ENCODE measurements around the gene NUAK1.
A peak's percentile ranks its signal among the peaks of the same experiment; 100 is the strongest.
"Not testable (repeated sequence)": the region's sequence is repeated elsewhere in the genome, so short reads cannot be mapped to it uniquely, and the experiment has no call there.

NUAK1 gene

DNA sequence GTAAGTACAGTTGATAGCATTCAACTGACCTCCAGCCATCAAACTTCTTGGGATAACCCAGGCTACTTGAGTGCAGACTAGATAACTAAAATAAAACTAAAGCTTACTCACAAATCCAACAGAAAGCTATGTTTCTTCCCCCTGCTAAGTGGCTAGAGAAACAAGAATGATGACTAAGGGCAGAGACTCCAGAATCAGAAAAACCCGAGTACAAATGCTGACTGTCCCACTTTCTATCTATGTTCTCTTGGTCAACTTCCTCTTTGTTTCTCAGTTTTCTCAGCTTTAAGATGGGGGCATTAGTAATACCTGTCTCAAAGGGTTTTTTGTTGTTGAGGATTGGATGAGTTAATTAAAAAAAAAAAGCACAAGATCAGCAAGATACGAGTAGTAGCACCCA lies 6.1 kb upstream of the NUAK1 start:
- H3K27ac ChIP-seq = peak overlapping the region; percentile 61
- H4K20me1 ChIP-seq (ENCODE audit: insufficient read depth) = no peaks in the 10 kb centered on the region
- H3K36me3 ChIP-seq (ENCODE audit: insufficient read depth) = no peaks in the 10 kb centered on the region
- H3K4me2 ChIP-seq = peak overlapping the region; percentile 82
- TF ChIP-seq, protein P1, sequence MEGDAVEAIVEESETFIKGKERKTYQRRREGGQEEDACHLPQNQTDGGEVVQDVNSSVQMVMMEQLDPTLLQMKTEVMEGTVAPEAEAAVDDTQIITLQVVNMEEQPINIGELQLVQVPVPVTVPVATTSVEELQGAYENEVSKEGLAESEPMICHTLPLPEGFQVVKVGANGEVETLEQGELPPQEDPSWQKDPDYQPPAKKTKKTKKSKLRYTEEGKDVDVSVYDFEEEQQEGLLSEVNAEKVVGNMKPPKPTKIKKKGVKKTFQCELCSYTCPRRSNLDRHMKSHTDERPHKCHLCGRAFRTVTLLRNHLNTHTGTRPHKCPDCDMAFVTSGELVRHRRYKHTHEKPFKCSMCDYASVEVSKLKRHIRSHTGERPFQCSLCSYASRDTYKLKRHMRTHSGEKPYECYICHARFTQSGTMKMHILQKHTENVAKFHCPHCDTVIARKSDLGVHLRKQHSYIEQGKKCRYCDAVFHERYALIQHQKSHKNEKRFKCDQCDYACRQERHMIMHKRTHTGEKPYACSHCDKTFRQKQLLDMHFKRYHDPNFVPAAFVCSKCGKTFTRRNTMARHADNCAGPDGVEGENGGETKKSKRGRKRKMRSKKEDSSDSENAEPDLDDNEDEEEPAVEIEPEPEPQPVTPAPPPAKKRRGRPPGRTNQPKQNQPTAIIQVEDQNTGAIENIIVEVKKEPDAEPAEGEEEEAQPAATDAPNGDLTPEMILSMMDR (conservative IDR thresholded peaks at IDR 0.05; ENCODE audit: low read depth, low read length) = no peak
- H3K4me1 ChIP-seq (ENCODE audit: low read depth, poor library complexity, severe bottlenecking) = peaks cover 71% of the 10 kb centered on the region
- H3K27me3 ChIP-seq (ENCODE audit: insufficient read depth, low read depth) = no peaks in the 10 kb centered on the region
- no peak overlapping the region for H2AFZ ChIP-seq (ENCODE audit: low read depth)
- no peak overlapping the region for H3K4me3 ChIP-seq (IDR thresholded peaks at IDR 0.05; ENCODE audit: insufficient read depth, low read depth, low read length)
- no peak overlapping the region for H3K9ac ChIP-seq
- peaks cover 11% of the 10 kb centered on the region for H3K79me2 ChIP-seq (ENCODE audit: insufficient read depth, low read depth)

DNA sequence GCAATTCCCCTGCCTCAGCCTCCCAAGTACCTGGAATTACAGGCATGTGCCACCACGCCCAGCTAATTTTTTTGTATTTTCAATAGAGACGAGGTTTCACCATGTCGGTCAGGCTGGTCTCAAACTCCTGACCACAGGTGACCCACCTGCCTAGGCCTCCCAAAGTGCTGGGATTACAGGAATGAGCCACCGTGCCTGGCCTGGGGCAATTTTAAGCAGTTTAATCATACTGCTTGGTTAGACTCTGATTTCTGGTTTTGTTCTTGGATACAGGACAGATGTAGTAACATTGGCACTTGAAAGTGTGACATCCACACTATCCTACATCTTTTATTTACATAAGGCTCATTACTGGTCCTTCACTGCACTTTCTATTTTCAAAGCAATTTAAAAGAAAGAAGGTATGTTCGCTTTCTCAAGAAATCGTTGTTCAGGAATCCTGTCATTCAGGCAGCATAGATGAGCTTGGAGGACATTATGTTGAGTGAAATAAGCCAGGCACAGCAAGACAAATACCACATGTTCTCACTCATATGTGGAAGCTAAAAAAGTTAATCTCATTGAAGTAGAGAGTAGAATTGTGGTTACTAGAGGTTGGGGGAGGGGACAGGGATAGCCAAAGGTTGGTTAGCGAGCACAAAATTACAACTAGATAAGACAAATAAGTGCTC lies 4.0 kb upstream of the NUAK1 start:
- H3K79me2 ChIP-seq (ENCODE audit: insufficient read depth, low read depth) = peaks cover 25% of the 10 kb centered on the region
- TF ChIP-seq, protein P1 (conservative IDR thresholded peaks at IDR 0.05; ENCODE audit: low read depth, low read length) = no peak
- H3K4me3 ChIP-seq (IDR thresholded peaks at IDR 0.05; ENCODE audit: insufficient read depth, low read depth, low read length) = no peak overlapping the region
- peak overlapping the region; percentile 82 for H3K4me2 ChIP-seq
- H3K36me3 ChIP-seq (ENCODE audit: insufficient read depth) = no peaks in the 10 kb centered on the region
- H3K27me3 ChIP-seq (ENCODE audit: insufficient read depth, low read depth) = no peaks in the 10 kb centered on the region
- no peaks in the 10 kb centered on the region for H4K20me1 ChIP-seq (ENCODE audit: insufficient read depth)
- H2AFZ ChIP-seq (ENCODE audit: low read depth) = no peak overlapping the region
- peaks cover 59% of the 10 kb centered on the region for H3K4me1 ChIP-seq (ENCODE audit: low read depth, poor library complexity, severe bottlenecking)
- H3K27ac ChIP-seq = peak overlapping the region; percentile 91
- peak overlapping the region; percentile 18; the same call in 1 of the 2 replicates for H3K9ac ChIP-seq

GRCh38 chr12:106141920-106142319 lies 3.2 kb upstream of the NUAK1 start:
- not testable (repeated sequence) for H3K4me3 ChIP-seq (IDR thresholded peaks at IDR 0.05; ENCODE audit: insufficient read depth, low read depth, low read length); H4K20me1 ChIP-seq (ENCODE audit: insufficient read depth); H2AFZ ChIP-seq (ENCODE audit: low read depth); H3K36me3 ChIP-seq (ENCODE audit: insufficient read depth); H3K27me3 ChIP-seq (ENCODE audit: insufficient read depth, low read depth)
- Histone ChIP-seq H3K27ac (peak overlapping the region; percentile 91), H3K4me2 (peak overlapping the region; percentile 82), H3K79me2 (ENCODE audit: insufficient read depth, low read depth) (peaks cover 33% of the 10 kb centered on the region), H3K4me1 (ENCODE audit: low read depth, poor library complexity, severe bottlenecking) (peaks cover 66% of the 10 kb centered on the region), H3K9ac (peak overlapping the region; percentile 42; the same call in 1 of the 2 replicates)

DNA sequence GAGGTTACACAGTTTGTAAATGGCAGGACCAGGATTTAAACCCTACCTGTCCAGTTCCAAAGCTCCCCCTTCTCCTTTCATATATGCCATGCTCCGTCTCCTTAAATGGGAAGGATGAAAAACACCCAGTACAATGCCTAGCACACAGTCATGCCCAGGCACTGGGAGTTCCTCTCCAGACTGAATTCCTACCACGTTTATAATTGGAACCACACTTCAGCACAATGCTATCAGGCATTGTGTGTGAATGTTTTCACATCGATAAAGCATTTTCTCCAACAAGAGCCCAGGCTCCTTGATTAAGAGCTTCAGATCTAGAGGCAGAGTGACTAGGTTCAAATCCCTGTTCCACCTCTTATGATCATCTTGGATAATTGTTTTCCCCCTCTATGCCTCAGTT lies 2.7 kb upstream of the NUAK1 start:
- Histone ChIP-seq H3K27me3 (ENCODE audit: insufficient read depth, low read depth) (no peaks in the 10 kb centered on the region), H3K36me3 (ENCODE audit: insufficient read depth) (no peaks in the 10 kb centered on the region), H3K27ac (peak overlapping the region; percentile 91), H2AFZ (ENCODE audit: low read depth) (no peak overlapping the region), H3K9ac (peak overlapping the region; percentile 42; the same call in 1 of the 2 replicates), H3K4me2 (peak overlapping the region; percentile 82), H3K4me1 (ENCODE audit: low read depth, poor library complexity, severe bottlenecking) (peaks cover 69% of the 10 kb centered on the region), H4K20me1 (ENCODE audit: insufficient read depth) (no peaks in the 10 kb centered on the region), H3K79me2 (ENCODE audit: insufficient read depth, low read depth) (peaks cover 38% of the 10 kb centered on the region), H3K4me3 (IDR thresholded peaks at IDR 0.05; ENCODE audit: insufficient read depth, low read depth, low read length) (no peak overlapping the region)
- TF ChIP-seq, protein P1 (conservative IDR thresholded peaks at IDR 0.05; ENCODE audit: low read depth, low read length) = no peak

GRCh38 chr12:106141003-106141402 lies 2.2 kb upstream of the NUAK1 start:
- peaks cover 68% of the 10 kb centered on the region for H3K4me1 ChIP-seq (ENCODE audit: low read depth, poor library complexity, severe bottlenecking)
- H3K4me3 ChIP-seq (IDR thresholded peaks at IDR 0.05; ENCODE audit: insufficient read depth, low read depth, low read length) = no peak overlapping the region
- TF ChIP-seq, protein P1 (conservative IDR thresholded peaks at IDR 0.05; ENCODE audit: low read depth, low read length) = no peak
- H3K27me3 ChIP-seq (ENCODE audit: insufficient read depth, low read depth) = no peaks in the 10 kb centered on the region
- H4K20me1 ChIP-seq (ENCODE audit: insufficient read depth) = 0 out of 2 replicates have a peak, but pooled peaks cover under 1% of the 10 kb centered on the region
- H3K36me3 ChIP-seq (ENCODE audit: insufficient read depth) = no peaks in the 10 kb centered on the region
- H2AFZ ChIP-seq (ENCODE audit: low read depth) = no peak overlapping the region
- H3K4me2 ChIP-seq = peak overlapping the region; percentile 82
- peak overlapping the region; percentile 91 for H3K27ac ChIP-seq
- peak overlapping the region; percentile 97; the same call in 1 of the 2 replicates for H3K9ac ChIP-seq
- H3K79me2 ChIP-seq (ENCODE audit: insufficient read depth, low read depth) = peaks cover 40% of the 10 kb centered on the region

All from KMS-11 (cell line).